Epithelial cell of proximal tubule (primary cell): ENCODE measurements around the gene NUDT11. TPM values are rescaled to one million over a fixed set of nuclear protein-coding genes. Genes with fewer than 3 reads are reported as not detected.

Source experiments
- total RNA-seq: library from RNA; depleted of rRNA; stranded (reverse); fragments of >200 nt; gene quantifications from 2 replicates; pipeline ENCODE4 v1.2.3, GENCODE V29; 2015

The NUDT11 gene
- total RNA-seq, 1 donor from 2014 or later: 5.5 TPM

Other genes starting within 250 kb of the NUDT11 start
- gene NUDT10, start 163.8 kb downstream of the NUDT11 start, total RNA-seq: 3.0 and 3.2 TPM in 2 replicates
- 0.07 and 0.23 TPM in 2 replicates for gene CENPVL3, start 122.3 kb upstream of the NUDT11 start, total RNA-seq
- 0.07 TPM in 1 of 2 replicates, not detected in the other for gene CENPVL2, start 186.2 kb upstream of the NUDT11 start, total RNA-seq
- gene CENPVL1, start 213.9 kb upstream of the NUDT11 start, total RNA-seq: 0.07 TPM in 1 of 2 replicates, not detected in the other
- 4.5 and 6.4 TPM in 2 replicates for gene GSPT2, start 246.8 kb upstream of the NUDT11 start, total RNA-seq